Amniotic epithelial cell (primary cell): ENCODE data around the gene ANKS4B.
A peak's percentile ranks its signal among the peaks of the same experiment; 100 is the strongest.
"Not testable (repeated sequence)": the region's sequence is repeated elsewhere in the genome, so short reads cannot be mapped to it uniquely, and the experiment has no call there.

ENCODE experiments used
- DNase-seq: peaks from one replicate; pipeline ENCODE4 v3.0.0-alpha.2; 2010; ENCODE audit warnings: low read depth

The ANKS4B gene

GRCh38 chr16:21218153-21218552, 15.3 kb upstream of the ANKS4B start:
- peak; percentile 42 for DNase-seq

GRCh38 chr16:21219551-21219950, 13.9 kb upstream of the ANKS4B start:
- DNase-seq = no peak

GRCh38 chr16:21222495-21223337, 10.8 kb upstream of the ANKS4B start:
- no peak for DNase-seq

DNA sequence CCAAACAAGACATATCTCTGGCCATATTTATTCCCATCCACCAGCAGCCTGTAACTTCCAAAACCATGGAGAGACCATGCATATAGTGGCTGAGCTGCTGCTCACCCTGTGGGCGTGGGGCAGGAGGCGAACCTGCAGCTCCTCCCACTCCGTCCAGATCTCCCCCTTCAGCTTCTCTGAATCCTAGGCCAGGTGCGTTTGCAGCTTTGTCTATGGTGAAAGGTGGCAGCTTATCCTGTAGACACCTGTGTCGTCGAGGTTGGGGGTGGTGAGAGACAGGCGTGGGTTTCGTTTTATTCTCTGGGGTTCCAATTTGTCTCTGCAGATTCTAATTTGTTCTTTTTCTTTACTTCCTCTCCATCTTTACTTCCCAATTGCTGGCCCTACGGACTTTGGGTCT, 9.7 kb upstream of the ANKS4B start:
- DNase-seq = no peak

- no peak for DNase-seq
Observed at GRCh38 chr16:21224800-21225199, 8.7 kb upstream of the ANKS4B start.

- DNase-seq = no peak
Observed at GRCh38 chr16:21226749-21227148, 6.8 kb upstream of the ANKS4B start.

GRCh38 chr16:21227866-21228265, 5.6 kb upstream of the ANKS4B start:
- no peak for DNase-seq

- no peak for DNase-seq
Observed at GRCh38 chr16:21228361-21228872, 5.1 kb upstream of the ANKS4B start.

DNA sequence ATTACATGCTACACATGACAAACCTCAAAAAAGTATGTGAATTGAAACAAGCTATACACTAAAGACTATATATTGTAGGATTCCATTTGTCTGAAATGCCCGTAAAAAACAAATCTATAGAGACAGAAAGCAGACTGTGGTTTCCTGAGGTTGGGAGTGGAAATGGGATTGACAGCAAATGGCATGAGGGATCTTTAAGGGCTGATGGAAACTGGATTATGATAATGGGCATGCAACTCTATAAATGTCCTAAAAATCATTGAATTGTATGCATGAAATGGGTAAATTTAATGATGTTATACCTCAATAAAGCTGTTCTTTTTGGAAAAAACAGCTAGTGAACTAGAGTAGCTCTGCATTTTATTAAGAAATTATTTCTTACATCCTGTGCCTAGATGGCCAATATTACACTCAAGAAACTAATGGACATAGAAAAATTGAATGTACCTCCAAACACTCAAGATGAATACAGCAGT, 416 bp upstream of the ANKS4B start:
- no peak for DNase-seq

DNA sequence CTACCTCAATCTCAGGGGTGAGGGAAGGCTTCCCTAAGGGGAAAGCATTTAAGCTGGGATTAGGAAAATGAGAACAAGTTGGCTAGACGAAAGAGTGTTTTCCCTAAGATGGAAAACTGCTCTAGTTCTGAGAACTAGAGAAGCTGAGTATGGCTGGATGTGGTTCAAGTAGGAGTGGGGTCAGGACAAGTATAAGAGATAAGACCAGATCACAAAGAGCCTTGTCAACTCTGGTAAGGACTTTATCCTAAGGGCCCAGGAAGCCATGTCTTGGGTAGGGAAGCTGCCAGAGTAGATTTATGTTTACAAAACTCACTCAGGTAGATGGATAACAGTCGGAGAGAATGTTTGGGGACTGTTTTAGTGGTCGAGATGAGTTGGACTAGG, 1.7 kb downstream of the ANKS4B start:
- no peak for DNase-seq

GRCh38 chr16:21236831-21237230, 3.3 kb downstream of the ANKS4B start:
- DNase-seq = no peak

DNA sequence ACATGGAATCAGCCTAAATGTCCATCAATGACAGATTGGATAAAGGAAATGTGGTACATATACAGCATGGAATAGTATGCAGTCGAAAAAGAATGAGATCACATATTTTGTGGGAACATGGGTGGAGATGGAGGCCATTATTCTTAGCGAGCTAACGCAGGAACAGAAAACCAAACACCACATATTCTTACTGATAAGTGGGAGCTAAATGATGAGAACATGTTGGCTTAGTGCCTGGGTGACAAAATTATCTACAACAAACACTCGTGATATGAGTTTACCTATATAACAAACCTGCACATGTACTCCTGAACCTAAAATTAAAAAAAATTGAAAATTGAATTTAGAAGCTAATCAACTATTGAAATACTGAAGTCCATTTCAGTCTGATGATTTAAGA, 6.1 kb downstream of the ANKS4B start:
- DNase-seq = no peak

- no peak for DNase-seq
Observed at GRCh38 chr16:21242756-21243155, 9.3 kb downstream of the ANKS4B start.

GRCh38 chr16:21244518-21245215, 11.2 kb downstream of the ANKS4B start:
- no peak for DNase-seq

DNA sequence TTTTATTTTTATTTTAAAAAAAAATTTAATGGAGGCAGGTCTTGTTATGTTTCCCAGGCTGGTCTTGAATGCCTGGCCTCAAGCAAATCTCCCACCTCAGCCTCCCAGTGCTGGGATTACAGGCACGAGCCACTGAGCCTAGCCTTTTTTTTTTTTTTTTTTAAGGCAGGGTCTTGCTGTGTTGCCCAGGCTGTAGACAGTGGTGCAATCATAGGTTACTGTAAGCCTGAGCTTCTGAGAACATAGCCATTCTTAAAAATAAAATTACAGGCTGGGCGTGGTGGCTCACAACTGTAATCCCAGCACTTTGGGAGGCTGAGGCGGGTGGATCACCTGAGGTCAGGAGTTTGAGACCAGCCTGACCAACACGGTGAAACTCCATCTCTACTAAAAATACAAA, 14.7 kb downstream of the ANKS4B start:
- DNase-seq = not testable (repeated sequence)

DNA sequence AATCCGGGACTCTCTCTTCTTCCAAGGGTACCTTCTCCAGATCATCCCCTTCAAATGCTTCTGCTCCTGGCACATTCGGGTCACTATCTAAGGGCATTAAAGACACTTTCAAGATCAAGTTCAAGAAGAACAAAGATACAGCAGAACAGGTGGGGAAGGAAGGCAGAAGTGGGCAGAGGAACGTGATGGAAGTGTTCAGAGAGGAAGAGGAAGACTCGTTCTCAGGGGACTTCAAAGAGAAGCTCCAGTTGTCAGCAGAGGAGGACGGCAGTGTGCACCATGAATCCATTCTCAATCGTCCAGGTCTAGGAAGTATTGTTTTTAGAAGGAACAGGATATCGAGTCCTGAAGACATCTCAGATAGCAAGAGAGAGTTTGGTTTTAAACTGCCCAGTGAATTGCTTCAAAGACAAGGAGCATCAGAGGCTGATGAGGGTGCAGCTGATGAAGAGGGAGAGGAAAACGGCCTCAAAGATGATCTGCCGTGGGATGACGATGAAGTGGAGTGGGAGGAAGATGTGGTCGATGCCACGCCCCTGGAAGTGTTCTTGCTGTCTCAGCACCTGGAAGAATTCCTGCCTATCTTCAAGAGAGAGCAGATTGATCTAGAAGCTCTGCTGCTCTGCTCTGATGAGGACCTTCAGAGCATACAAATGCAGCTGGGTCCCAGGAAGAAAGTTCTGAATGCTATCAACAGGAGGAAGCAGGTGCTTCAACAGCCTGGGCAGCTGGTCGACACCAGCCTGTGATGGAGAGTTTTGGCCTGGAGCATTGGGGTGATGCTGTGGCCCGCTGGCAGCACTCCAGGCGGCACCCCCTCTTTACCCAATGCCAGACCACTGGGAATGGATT, 16.8 kb downstream of the ANKS4B start:
- DNase-seq = no peak

DNA sequence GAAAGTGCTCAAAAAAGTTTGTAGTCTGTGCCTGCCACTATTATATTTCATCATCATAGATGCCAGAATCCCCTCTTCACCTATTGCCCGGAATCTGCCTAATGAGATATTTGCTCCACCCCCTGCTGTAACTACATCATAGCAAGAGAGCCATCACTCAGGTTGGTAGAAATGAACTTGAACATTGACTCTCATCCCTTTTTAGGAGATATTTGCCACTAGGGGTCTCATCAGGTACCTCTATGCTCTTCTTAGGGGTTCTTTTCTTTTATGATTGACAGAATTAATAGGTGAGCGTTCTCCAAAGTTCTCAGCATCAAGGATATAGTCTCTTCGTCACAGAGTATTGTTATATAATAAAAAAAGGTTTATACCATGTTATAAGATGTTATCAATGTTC, 20.0 kb downstream of the ANKS4B start:
- no peak for DNase-seq

DNA sequence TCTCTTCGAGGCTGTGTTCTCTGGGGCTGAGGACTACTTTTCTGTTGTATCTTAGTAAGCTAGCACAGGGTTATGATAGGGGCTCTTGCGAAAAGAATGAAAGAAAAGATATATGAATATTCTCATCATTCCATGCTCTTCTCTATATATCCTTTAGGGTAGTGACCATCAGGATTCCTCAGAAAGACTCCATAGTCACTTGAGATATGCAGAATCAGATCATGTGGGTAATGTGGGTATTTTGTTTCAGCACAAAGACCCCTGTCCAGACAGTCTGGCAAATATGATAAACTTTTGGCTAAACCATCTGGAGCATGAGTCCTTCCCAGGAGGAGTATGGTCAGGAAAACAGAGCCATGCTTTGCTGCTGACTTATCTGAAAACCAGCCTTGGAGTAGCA, 23.1 kb downstream of the ANKS4B start:
- DNase-seq = no peak

DNA sequence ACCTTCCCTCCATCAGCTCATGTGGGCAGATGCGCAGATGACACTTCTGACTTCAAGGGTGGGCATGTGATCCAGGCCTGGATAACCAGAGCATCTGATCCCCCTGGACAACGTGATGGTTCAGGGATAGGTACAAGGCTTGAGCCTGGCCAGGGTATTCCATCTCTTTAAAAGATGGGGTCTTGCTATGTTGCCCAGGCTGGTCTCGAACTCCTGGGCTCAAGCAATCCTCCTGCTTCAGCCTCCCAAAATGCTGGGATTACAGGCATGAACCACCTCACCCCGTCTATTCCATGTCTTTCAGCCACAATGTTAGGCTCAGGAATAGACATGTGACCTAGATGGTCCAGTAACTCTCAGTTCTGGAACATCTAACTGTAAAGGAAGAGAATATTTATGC, 23.8 kb downstream of the ANKS4B start:
- DNase-seq = no peak

- peak; percentile 66 for DNase-seq
Observed at GRCh38 chr16:21260870-21261791, 27.6 kb downstream of the ANKS4B start.
